ENCODE measurements around the gene PDE10A. TPM values are rescaled to one million over a fixed set of nuclear protein-coding genes. Genes with fewer than 3 reads are reported as not detected.

PDE10A gene
- total and polyA plus RNA-seq, 2 of the 13 experiments (the other 11 are each of a cell fraction or from before 2014, with no cell fraction given), result not detected

DNA sequence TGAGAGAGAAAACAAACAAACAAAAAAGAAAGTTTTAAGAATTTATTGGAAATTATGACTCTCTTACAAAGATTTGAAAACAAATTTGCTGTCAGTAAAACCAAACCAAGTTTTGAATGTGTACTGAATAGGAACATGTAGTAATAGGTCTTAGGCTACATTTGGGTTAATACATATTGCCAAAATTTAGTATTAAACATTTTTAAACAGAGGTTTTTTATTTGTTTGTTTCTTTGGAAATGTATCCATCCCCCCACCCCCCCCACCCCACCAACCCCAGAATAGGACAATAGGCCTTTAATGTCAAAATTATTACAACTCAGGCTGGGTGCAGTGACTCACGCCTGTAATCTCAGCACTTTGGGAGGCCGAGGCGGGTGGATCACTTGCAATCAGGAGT lies 356.1 kb downstream of the PDE10A start:
- POLR2A ChIA-PET, result no interaction called here
- H3K36me3 ChIP-seq (replicated peaks in 1 of 2; ENCODE audit: control insufficient read depth in 1 of 2, insufficient read depth in 2 of 2, low read length in 2 of 2), result no peaks in the 10 kb centered on the region
- intact Hi-C loops (cut with micrococcal nuclease; ENCODE audit: unreplicated experiment), result no loop called here
- H3K4me3 ChIP-seq (replicated peaks in 1 of 3; ENCODE audit: insufficient read depth in 1 of 3, low read depth in 2 of 3, low read length in 3 of 3), result no peak overlapping the region
- in situ Hi-C loops (cut with HindIII; ENCODE audit: extremely low pct_ligation_motif_present, low pct_unique_long_range_greater_than_20kb), result no loop called here
- no peaks in the 10 kb centered on the region for H3K4me1 ChIP-seq (ENCODE audit: insufficient read depth, low read length)
- no peak overlapping the region for H3K9ac ChIP-seq (ENCODE audit: insufficient read depth, low read depth, low read length)
- H4K20me1 ChIP-seq (ENCODE audit: insufficient read depth, low read length), result no peaks in the 10 kb centered on the region
- no peak overlapping the region for H3K27ac ChIP-seq (ENCODE audit: extremely low read length, insufficient read depth, low read length)
- BruUV-seq (replicated peaks), result no TSS peak
- H3K9me3 ChIP-seq (ENCODE audit: low read length), result peaks cover 12% of the 10 kb centered on the region; the same call in 1 of the 2 replicates
- FAIRE-seq (no peak), DNase-seq (ENCODE audit: low spot score) (no peak), ATAC-seq (no peak)
- H2AFZ ChIP-seq (ENCODE audit: low read length), result no peak overlapping the region
- H3K27me3 ChIP-seq (ENCODE audit: control insufficient read depth in 1 of 2, insufficient read depth in 2 of 2, low read length in 2 of 2), result no peaks in the 10 kb centered on the region
- TF ChIP-seq TBL1XR1 (IDR thresholded peaks at IDR 0.05; ENCODE audit: borderline replicate concordance, low read length, partially characterized antibody) (no peak), HNRNPK (IDR thresholded peaks at IDR 0.05; ENCODE audit: low read depth, low read length, poor library complexity, severe bottlenecking) (peak; percentile 91), ZNF670 (CRISPR knock-in tag; IDR thresholded peaks at IDR 0.05; ENCODE audit: borderline replicate concordance) (no peak)
- TF ChIP-seq, protein P1, sequence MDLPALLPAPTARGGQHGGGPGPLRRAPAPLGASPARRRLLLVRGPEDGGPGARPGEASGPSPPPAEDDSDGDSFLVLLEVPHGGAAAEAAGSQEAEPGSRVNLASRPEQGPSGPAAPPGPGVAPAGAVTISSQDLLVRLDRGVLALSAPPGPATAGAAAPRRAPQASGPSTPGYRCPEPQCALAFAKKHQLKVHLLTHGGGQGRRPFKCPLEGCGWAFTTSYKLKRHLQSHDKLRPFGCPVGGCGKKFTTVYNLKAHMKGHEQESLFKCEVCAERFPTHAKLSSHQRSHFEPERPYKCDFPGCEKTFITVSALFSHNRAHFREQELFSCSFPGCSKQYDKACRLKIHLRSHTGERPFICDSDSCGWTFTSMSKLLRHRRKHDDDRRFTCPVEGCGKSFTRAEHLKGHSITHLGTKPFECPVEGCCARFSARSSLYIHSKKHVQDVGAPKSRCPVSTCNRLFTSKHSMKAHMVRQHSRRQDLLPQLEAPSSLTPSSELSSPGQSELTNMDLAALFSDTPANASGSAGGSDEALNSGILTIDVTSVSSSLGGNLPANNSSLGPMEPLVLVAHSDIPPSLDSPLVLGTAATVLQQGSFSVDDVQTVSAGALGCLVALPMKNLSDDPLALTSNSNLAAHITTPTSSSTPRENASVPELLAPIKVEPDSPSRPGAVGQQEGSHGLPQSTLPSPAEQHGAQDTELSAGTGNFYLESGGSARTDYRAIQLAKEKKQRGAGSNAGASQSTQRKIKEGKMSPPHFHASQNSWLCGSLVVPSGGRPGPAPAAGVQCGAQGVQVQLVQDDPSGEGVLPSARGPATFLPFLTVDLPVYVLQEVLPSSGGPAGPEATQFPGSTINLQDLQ (CRISPR knock-in tag; IDR thresholded peaks at IDR 0.05), result no peak
- WGBS (ENCODE audit: low lambda C conversion rate), result 17% methylated on average over 3 of the region's 3 CpGs
- no peaks in the 10 kb centered on the region for H3K79me2 ChIP-seq (ENCODE audit: insufficient read depth, low read length)
- CTCF ChIA-PET (ENCODE audit: low intra/inter-chr PET ratio, low total read pairs), result no interaction called here
- no peak overlapping the region for H3K4me2 ChIP-seq (ENCODE audit: low read depth, low read length)

Data from HepG2 (cell line).